GM19328 (cell line): ENCODE results near the gene FMN1.
A peak's percentile ranks its signal among the peaks of the same experiment; 100 is the strongest.

ENCODE experiments used
- ATAC-seq: cut with Tn5 transposase; IDR thresholded peaks from one replicate; pipeline ENCODE4 v1.9.1; 2021; ENCODE audit warnings: mild to moderate bottlenecking, moderate library complexity; ENCODE audit not compliant: unreplicated experiment

FMN1 gene

DNA sequence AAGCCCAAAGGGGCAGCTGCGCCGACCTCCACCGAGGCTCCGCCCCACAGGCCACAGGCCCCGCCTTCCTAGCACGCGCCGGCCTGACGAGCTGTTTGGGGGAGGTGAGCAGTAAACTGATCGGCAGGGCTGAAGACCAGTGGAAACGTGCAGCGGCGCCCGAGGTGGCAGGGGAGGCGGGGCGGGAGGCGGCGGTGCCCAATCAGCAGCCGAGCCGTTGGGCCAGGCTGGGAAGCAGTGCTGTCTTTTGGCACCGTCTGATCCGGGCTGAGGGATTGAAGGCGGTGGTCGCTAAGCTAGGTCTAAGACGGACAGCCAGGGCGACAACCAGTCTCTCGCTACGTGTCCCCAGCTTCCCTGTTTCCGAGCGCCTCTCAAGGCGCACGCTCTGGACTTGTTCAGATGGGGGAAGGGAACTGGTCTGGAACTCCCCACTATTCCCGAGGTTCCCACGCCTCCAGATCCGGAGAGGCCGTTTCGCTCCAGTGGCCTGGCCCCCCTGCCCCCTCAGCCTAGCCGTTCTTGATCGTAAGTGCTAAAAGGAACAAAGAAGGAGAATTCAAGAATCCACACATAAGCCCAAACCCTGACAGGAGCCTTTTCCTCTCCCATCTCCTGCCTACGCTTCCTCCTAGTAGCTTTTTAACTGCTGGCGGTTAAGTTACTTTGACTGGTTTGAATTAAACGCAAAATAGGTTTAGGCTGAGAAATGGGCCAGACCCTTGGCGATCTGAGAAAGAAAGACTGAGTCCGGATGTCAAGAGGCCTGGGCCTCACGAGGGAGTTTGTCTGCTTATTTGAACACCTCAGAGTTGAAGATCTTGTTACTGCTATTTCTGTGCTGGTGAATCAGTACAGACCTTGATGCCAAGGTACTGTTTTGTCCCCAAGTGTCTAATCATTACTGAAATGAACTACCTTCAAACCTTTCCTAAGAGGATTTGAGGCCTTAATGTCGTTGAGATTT lies at the start of gene FMN1:
FMN1 (minus strand) TSS at position 11 of the 967 bp plus-strand sequence. CDS start 39,800 bp downstream, outside the sequence.
- ATAC-seq, result peak; percentile 89

- no peak for ATAC-seq
These were observed 49.4 kb upstream of the FMN1 start for GRCh38 chr15:33243869-33244268.

- no peak for ATAC-seq
These were observed 48.9 kb upstream of the FMN1 start for GRCh38 chr15:33243393-33243792.

- ATAC-seq, result no peak
These were observed 48.2 kb upstream of the FMN1 start for GRCh38 chr15:33242669-33243191.

DNA sequence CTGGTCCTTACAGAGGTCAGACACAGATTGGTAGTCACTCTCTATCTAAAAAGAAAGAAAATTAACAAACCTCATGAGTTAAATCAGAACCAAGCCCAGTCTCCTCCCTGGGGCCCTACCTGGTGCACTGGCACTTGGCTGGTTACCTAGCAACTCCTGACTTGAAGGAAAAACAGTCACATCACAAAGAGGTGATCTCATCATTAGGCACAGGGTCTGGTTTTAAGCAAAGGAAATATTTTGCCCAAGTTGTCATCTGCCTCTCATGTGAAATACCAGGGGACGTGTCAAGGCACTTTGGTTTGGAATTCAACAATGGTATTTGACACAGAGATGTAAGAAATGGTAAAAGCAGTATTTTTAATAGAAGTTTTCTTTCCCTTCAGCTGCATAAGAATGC lies 47.7 kb upstream of the FMN1 start:
- no peak for ATAC-seq

DNA sequence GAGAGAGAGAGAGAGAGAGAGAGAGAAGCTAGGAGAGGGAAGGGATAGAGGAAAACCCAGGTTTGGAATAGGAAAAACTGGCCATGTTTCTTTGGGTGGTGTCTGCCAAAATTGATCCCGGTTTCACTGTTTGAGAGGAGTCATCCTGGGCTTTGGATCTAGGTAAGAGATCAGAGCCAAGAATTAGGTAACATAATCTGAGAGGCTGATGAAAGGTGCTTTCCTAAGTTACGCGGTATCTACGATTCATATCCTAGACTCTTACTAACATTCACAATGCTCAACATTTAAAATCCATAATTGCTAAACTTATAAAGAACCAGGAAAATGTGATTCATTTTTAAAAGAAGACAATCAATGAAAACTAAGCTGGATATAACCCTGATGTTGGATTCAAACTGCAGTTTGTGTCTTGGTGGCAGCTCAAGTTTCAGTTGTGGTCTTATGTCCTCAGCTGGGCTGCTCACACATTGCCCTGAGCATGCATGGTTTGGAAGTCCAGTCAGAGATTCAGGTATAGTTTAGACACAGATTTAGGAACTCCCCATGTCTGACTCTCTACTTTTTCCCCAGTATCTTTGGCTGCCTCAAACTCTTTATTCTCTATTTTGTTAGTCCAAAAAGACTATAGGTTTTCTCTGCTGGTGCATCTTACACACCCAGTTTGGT lies 42.5 kb upstream of the FMN1 start:
- ATAC-seq, result no peak

DNA sequence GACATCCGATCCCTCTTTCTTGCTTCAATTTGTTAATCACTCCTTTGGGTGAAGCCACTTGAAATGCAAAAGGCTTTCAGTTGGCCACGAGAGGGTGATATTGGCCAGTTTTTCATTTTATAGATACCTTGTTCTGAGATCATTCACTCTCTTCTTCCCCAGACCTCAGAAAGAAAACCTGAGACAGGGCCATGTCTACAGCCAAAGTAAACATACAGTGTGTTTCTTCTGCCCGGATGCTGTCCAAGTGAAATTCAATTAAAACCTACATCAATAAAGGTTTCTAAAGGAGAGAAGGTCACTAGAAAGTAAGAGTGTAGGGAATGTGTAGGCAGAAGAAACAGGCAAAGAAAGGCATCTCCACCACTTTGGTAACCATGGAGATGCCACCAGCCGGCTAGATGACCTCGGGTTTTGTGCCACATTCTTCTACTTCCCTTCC lies 39.5 kb upstream of the FMN1 start:
- ATAC-seq, result no peak

DNA sequence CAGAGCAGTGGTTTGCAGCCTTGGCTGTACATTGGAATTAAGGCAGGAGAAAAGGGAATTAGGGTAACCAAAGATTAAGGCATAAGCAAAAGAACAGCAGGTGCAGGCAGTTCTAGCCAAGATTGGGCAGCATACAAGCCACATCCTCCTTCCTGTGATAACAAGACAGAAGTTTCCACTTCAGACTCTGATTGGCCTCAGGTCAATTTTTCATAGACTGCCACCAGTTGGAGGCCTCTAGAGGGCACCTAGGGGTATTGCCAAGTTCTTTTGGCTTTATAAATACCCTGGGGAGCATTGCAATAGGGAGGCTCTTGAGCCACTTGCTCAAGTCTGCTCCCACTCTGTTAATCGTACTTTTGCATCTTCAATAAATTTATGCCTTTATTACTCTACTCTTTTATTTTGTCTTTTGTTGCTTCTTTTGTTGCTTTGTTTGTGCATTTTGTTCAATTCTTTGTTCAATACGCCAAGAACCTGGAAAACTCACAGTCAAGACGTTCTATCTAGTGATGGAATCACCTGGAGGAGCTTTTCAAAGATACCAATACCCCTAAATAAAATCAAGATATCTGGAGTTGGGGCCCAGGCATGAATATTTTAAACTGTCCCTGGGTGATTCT lies 32.2 kb upstream of the FMN1 start:
- ATAC-seq, result peak; percentile 73

GRCh38 chr15:33218071-33218491 lies 23.6 kb upstream of the FMN1 start:
- no peak for ATAC-seq

DNA sequence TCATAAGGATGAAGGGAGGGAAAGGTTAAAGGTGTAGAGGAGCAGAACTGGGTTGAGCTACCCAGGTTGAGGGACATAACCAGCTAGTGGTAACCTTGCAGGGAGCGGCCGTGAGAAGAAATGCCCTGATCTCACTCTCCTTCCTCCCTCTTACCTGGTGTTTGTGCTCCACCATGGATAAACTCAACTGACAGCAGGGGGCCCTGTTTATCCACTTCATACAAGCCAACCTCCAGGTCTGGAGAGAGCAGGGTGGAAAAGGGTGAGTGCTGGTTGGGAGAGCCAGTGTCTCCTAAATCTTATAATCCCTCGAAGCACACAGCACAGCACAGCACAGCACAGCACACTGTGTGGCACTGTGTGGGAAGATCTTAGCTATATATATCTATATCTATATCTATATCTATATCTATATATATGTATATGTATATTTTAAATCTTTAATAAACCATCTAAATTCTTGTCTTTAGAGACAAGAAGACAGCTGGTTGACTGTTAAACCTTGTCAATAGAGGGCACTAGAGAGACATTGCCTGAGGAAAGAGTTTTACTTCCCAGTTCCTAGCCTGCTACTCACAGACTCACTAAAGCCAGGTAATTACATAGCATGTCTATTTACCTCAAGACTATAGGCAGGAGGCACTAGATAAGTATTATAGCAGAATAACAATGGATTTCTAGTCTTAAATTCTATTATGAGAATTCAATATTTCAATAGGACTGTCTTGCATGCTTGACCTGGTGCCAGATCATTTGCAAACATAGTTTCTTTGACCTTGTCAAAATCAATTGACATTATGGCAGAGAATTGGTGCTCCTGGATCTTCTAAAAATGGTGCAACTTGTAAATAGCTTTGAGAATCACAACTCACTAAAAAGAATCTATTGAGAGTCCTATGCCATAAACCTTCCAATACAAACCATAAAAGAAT lies 21.7 kb upstream of the FMN1 start:
- no peak for ATAC-seq

- no peak for ATAC-seq
These were observed 16.8 kb upstream of the FMN1 start for GRCh38 chr15:33211176-33211808.

DNA sequence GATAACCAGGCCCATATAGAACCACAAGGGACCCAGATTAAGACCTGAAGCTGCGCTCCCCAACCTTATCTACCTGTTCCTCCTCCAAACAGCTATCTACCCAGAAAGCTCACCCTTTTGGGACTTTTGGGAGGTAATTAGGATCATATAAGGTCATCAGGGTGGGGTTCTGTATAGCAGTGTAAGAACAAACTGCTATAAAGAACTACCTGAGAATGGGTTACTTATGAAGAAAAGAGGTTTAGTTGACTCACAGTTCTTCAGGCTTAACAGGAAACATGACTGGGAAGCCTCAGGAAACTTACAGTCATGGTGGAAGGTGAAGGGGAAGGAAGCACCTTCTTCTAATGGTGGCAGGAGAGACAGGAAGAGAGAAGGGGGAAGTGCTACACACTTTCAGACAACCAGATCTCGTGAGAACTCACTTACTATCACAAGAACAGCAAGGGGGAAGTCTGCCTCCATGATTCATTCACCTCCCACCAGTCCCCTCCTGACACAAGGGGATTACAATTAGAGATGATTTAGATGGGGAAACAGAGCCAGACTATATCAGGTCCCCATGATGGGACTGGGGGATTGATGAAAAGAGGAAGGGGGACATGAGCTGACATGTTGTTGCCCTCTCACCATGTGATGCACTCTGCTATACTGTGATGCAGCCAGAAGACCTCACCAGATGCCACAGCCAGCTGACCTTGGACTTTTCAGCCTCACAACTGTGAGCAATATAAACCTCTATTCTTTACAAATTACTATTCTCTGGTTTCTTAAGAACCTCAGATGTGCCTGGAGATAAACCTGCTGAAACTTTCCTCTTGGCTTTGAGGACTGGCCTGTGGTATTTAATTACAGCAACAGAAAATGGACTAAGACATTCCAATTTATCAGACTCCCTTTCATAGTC lies 15.3 kb upstream of the FMN1 start:
- ATAC-seq, result no peak

DNA sequence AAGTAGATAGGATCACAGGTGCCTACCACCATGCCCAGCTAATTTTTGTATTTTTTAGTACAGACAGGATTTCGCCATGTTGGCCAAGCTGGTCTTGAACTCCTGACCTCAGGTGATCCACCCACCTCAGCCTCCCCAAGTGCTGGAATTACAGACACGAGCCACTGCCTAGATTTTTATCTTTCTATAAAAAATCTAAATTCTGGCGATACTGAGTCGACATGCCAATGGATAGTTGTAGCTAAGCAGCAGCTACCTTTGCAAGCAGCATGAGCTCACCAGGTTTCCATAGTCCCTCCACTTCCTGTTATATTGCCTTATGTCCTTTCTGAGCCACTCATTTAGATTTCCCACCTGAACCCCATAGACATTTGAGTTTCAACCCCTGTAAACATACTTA lies 13.1 kb upstream of the FMN1 start:
- no peak for ATAC-seq

DNA sequence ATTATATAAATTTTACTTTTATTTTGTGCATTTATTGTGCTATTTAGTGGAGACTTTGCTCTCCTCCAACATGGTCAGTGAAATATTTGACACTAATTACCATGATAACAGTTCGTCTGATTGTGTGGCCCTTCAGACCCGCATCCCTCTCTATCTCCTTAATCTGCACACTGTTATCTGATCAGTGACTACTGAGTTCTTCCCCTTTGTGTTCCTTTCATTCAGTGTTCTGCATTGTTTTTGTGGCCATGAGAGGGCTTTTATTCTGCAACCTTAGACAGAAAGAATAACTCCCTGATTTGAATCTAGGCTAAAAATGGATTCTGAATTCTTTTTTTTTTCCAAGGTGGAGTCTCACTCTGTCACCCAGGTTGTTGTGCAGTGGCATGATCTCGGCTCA lies 11.9 kb upstream of the FMN1 start:
- ATAC-seq, result no peak

- ATAC-seq, result no peak
These were observed 10.4 kb upstream of the FMN1 start for GRCh38 chr15:33204926-33205325.

- no peak for ATAC-seq
These were observed 9.6 kb upstream of the FMN1 start for GRCh38 chr15:33204087-33204486.

- peak; percentile 69 for ATAC-seq
These were observed 7.1 kb upstream of the FMN1 start for GRCh38 chr15:33201491-33202231.

DNA sequence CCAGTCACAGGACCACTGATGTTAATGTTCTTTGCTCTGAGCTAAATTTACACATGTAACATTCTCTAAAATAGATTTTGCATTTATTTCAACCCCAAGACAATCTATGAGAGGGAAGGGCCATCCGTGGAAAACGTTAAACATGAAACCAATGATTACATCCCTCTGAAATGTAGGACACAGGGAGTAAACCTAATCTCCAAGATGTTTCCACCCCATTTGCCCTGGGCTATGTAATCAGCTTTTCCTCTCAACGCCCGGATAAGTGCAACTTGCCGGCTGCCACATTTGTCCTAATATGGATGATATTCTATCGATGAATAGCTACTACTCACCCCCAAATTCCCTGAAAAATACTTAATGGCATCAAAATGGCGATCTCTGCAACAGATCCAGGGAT lies 6.4 kb upstream of the FMN1 start:
- ATAC-seq, result no peak
